HG02973 (cell line): ENCODE data around the gene POLE.
A peak's percentile ranks its signal among the peaks of the same experiment; 100 is the strongest.
"Not testable (repeated sequence)": the region's sequence is repeated elsewhere in the genome, so short reads cannot be mapped to it uniquely, and the experiment has no call there.

Experiments used
- ATAC-seq: cut with Tn5 transposase; IDR thresholded peaks from one replicate; pipeline ENCODE4 v1.9.1; 2021; ENCODE audit warnings: moderate library complexity; ENCODE audit not compliant: unreplicated experiment

Gene POLE

DNA sequence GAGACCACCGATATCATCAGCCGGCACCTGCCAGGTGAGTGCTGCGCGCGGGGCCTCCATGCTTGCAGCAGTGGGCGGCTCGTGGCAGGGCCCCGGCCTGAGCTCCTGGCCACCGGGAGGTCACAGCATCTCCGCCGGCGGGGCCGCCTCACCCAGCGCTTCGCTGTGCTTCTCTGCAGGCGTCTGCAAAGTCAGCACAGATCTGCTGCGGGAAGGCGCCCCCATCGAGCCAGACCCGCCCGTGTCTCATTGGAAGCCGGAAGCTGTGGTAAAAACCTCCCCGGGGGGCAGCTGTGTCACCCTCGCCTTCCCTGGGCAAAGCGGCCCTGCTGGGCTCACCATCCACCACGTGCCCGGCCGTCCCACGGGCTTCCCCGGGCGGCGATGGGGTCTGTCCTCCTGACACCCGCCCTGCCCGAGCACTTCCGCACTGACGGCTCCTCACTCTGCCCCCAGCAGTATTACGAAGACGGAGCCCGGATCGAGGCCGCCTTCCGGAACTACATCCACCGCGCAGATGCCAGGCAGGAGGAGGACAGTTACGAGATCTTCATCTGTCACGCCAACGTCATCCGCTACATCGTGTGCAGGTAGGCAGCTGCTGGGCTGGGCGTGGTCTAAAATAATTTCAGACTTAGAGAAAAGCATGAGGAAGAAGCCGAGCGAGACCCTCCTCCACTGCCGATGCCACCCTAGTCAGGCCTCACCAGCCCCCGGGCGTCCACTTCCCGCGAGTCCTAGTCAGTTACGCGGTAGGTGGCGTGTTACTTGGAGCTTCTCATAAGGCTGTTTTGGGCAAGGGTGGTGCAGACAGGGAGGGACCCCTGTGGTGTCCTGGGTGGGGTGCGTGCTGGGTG lies 30.6 kb upstream of the POLE start:
- no peak for ATAC-seq

DNA sequence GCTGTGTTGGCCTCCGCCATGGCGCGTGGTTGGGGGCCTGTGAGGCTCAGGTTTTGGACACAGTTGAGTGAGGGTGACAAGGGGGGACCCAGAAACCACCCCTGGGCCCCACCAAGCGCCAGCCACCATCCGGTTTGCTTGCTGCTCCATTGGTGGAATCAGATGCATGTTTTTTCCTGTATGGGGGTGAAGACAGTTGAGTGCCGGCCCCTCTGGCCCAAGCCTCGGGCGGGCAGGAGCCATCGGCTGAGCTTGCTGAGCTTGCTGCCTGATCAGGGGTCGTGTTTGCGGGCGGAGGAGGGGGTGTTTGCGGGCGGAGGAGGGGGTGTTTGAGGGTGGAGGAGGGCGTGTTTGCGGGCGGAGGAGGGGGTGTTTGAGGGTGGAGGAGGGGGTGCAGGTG lies 29.9 kb upstream of the POLE start:
- no peak for ATAC-seq

DNA sequence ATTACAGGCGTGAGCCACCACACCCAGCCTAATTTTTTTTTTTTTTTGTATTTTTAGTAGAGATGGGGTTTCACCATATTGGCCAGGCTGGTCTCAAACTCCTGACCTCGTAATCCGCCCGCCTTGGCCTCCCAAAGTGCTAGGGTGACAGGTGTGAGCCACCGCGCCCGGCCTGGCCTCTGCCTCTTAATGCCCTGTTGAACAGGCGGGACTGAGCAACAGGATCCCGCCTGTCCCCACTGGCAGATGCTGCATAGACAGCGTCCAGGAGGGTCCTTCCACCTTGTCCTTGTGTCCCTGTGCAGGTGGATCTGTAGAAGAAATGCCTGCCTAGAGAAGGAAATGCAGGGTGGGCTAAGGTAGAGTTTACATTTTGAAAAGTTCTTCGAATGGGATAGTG lies 29.2 kb upstream of the POLE start:
- no peak for ATAC-seq

DNA sequence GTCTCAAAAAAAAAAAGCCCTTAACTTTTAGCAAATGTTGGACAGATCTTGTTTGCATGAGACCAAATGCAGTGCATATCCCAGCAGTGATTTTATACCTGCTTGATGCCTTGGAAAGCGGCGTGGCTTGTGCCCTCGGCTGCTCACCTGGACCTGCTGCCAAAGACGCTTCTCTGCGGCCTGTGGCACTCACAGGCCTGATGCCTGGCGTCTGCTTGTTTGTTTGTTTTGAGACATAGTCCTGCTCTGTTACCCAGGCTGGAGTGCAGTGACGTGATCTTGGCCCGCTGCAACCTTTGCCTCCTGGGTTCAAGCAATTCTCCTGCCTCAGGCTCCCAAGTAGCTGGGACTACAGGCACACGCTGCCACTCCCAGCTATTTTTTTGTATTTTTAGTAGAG lies 28.7 kb upstream of the POLE start:
- no peak for ATAC-seq

DNA sequence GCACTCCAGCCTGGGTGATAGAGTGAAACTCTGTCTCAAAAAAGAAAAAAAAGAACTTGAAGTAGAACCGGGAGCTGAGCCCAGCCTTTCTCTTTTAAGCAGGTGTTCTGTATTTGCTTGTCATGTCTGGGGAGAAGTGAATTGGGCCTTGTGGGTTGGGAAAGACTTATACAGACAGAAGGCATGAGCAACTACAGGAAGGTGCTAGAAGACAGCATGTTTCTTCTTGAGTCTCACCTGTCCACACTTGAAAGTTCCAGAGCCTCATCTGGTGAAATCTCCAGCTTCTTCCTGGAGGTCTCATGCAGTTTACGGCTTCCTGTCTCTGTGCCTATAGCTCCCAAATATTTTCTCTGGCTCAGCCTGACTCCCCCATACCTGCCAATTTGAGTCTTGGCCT lies 26.0 kb upstream of the POLE start:
- ATAC-seq: no peak

DNA sequence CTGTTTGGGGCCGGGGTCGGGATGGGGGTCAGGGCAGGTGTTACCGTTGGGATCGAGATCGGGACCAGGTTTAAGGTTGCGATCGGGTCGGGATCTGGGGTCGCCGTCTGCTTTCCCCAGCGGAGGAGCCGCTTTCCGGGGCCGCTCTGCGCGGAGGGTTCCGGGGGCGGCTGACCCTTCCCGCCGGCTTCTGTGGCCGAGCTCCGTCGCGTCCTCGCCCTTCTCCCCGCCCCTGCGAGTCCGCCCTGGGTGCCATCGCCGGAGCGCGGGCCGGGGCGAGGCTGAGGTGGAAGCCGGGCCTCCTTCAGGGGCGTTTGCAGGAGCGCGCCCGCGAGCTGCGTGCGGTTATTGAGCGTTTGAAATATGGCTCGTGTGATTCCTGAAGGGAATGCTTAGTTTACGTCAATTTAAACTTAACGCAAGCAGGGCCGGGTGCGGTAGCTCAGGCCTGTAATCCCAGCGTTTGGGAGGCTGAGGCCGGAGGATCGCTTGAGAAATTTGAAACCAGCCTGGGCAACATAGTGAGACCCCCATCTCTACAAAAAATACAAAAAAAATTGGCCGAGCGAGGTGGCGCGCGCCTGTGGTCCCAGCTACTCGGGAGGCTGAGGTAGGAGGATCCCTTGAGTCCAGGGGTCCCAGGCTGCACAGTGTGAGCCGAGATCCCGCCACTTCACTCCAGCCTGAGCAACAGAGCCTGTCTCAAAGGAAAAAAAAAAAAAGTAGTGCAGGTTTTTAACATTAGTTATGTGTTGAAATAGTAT lies 24.1 kb upstream of the POLE start:
- no peak for ATAC-seq

DNA sequence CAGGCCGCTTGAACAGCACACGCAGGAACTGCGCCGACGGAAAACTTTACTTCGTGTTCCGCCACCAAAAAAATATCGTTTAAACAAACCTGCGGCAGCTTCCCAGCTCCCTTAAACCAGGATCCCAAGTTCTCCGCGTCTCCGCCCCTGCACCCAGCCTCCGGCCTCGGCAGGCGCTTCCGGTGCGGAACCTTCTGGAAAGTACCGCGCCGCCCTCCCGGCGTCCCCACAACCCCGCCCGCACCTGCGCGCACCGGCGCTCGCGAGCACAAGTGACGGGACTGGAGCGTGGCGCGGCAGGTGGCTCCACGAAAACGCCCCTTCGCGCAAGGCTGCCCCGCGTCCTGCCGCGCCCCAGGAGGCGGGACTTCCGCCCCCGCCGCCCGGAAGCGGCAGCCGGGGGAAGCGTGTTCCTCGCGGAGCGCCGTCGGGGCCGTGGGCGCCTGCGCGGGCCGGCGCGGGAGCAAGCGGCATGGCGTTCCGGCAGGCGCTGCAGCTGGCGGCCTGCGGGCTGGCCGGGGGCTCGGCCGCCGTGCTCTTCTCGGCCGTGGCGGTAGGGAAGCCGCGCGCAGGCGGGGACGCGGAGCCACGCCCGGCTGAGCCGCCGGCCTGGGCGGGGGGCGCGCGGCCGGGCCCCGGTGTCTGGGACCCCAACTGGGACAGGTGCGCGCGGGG lies 23.4 kb upstream of the POLE start, which contains the start of gene PGAM5:
PGAM5 (plus strand) TSS at position 438 of the 675 bp plus-strand sequence; CDS start at position 473, 35 bp downstream.
- ATAC-seq: peak; percentile 90

DNA sequence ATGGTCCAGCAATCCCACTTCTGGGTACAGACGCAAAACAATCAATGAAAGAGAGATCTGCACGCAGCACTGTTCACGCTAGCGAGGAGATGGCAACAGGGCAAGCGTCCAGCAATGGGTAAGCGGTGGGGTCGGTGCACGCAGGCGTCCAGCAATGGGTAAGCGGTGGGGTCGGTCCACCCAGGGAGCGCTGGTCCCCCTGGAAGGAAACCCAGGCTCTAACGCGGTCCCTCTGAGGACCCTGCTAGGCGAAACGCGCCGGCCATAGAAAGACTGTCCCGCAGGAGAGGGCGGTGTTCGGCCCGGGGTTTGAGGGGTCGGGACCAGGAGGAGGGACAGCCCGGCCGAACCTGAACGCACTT lies 22.9 kb upstream of the POLE start:
- peak; percentile 23 for ATAC-seq

DNA sequence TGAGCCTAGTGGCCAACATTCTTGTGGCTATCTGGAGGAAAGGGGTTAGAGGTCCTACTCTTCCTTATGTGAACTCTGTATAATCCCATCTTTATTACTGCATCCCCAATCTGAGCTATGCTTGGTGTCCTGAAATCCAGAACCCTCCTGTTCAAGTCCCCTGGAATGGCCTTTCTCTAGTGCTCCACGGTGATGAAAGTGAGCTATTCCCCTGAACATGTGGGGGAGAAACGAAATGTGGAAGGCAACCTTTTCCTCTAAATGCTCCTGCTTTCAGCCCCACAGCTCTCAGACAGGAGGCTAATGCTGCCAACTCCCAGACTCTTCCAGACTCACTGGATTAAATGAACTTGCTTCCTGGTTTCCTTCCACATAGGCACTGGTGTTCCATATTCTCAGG lies 21.0 kb upstream of the POLE start:
- no peak for ATAC-seq

DNA sequence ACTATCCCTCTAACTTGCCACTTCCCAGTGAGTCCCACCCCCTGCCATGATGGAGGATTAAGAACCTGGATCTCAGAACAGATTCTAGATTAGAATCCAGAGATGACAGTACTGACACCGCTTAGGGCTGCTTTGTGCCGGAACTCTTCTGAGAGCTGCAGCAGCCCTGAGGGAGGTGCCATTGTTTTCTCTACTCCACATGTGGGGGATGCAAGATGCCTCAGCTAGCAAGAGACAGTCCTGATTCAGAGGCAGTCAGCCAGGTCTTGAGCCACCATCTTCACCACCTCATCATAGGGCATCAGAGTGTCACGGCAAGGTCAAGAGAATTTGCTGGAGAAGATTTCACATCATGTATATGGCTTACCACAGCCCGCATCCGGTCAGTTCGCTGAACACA lies 20.1 kb upstream of the POLE start:
- ATAC-seq: no peak

DNA sequence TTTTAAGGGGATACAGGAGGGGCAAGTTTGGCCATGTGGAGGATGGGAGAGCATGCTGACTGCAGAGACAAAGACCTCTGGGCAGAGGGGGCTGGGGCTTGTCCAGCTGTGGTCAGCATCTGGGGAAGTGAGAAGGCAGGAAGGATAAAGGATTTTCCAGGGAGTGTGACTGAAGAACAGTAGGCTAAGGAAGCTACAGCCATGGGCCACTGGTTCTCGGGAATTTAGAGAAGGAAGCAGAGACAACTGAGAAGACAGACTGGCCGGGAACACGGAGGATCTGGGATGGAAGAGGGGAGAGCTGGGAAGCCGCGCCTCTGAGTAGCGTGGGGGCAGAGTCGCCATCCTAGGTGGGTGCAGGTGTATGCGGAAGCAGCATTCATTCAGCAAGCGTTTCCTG lies 16.5 kb upstream of the POLE start:
- ATAC-seq: no peak

DNA sequence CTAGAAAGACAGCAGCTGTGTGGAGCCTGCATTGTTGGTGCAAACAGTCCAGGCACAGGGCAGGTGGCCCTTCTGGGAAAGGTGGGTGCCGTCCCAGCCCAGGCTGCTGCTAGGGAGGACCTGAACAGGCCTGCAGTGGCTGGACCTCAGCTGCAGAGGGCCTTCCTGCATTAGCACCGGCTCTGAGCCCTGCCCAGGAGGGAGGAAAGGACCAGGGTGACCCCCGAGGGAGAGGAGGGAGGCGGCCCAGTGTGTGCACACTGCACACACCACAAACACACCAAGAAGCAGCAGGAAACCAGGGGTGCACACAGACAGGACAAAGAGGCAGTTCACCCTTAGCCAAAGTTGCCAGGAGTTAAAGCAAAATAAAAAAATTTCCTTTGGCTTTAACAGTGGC lies 15.5 kb upstream of the POLE start:
- ATAC-seq: no peak

DNA sequence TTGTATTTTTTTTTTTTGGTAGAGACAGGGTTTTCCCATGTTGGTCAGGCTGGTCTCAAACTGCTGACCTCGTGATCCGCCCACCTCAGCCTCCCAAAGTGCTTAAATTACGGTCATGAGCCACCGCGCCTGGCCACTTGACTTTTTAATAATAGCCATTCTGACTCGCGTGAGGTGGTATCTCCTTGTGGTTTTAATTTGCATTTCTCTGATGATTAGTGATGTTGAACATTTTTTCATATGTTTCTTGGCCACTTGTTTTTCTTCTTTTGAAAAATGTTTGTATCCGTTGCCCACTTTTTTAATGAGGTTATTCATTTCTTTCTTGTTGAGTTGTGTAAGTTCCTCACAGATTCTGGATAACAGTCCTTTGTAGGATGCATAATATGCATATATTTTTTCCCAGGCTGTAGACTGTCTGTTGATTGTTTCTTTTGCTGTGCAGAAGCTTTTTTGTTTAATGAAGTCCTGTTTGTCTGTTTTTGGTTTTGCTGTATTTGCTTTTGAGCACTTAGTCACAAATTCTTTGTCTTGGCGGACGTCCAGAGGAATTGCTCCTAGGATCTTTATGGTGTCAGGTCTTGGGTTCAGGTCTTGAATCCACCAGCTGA lies 13.2 kb upstream of the POLE start:
- no peak for ATAC-seq

DNA sequence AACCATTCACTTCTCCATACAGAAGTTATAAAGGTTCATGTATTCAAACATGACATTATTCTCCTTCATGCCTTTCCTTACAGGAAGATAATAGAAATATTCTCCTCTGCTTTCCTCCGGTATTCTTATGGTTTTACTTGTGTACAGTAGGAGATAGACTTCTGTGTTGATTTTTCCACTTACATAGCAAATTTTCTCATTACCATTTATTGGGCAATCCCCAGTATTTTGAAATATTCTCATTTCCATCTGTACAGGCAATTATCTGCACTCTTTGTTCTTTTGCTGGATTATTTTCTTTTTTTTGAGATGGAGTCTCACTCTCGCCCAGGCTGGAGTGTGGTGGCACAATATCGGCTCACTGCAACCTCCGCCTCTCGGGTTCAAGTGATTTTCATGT lies 11.2 kb upstream of the POLE start:
- no peak for ATAC-seq

DNA sequence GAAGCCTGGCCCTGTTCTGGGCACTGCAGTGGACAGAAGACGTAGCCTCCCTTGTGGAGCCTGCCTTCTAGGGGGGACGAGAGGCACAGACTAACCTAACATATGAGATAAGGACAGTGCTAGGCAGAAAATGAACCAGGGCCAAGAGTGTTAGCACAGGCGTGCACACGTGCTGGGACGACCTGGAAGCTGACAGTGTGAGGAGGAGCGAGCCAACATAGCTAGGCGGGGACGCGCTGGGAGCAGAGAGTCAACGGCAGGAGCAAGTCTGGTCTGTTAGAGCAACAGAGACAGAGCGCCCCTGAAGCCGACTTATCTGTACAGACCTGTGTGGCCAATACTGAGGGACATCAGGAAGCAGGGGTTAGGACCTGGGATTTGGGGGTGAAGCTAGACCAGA lies 8.3 kb upstream of the POLE start:
- ATAC-seq: no peak

DNA sequence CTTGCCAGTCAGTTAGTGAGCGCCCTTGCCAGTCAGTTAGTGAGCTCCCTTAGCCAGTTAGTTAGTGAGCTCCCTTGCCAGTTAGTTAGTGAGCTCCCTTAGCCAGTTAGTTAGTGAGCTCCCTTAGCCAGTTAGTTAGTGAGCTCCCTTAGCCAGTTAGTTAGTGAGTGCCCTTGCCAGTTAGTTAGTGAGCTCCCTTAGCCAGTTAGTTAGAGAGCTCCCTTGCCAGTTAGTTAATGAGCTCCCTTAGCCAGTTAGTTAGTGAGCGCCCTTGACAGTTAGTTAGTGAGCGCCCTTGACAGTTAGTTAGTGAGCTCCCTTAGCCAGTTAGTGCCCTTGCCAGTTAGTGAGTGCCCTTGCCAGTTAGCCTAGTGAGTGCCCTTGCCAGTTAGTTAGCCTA lies 7.7 kb upstream of the POLE start:
- not testable (repeated sequence) for ATAC-seq

DNA sequence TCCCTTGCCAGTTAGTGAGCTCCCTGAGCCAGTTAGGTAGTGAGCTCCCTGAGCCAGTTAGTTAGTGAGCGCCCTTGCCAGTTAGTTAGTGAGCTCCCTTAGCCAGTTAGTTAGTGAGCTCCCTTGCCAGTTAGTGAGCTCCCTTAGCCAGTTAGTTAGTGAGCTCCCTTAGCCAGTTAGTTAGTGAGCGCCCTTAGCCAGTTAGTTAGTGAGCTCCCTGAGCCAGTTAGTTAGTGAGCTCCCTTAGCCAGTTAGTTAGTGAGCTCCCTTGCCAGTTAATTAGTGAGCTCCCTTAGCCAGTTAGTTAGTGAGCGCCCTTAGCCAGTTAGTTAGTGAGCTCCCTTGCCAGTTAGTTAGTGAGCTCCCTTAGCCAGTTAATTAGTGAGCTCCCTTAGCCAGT lies 4.9 kb upstream of the POLE start:
- ATAC-seq: not testable (repeated sequence)

DNA sequence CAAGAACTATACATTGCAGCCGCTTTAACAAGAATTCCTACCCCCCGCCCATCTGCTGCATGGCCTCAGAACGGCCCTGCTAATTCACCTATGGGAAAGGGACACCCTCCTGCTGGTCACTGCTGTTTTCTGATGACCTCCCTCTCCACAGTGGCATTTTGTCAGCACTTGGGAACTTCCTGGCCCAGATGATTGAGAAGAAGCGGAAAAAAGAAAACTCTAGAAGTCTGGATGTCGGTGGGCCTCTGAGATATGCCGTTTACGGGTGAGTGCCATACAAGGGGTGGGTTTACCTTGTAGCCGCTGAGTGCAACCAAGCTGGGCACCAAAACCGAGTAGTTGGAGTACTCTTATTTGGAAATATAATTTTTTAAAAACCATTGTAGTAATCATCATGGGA lies 3.0 kb upstream of the POLE start:
- no peak for ATAC-seq

DNA sequence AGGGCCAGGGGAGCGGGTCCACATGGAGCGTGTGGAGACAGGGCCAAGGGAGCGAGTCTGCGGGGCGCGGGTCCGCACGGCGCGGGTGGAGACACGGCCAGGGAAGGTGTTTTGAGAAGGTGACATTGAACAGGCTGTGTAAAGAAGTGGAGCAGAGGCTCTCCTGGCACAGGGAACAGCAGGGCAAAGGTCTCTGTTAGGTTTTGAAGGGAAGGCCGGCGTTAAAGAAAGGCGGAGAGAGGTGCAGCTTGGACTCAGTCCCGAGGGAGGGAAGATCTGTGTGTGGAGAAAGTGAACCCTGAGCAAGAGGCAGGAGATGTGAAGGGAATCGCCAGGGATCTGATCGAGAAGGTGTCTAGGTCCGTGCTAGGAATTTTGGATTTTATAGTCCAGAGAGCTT lies 2.1 kb upstream of the POLE start:
- no peak for ATAC-seq

DNA sequence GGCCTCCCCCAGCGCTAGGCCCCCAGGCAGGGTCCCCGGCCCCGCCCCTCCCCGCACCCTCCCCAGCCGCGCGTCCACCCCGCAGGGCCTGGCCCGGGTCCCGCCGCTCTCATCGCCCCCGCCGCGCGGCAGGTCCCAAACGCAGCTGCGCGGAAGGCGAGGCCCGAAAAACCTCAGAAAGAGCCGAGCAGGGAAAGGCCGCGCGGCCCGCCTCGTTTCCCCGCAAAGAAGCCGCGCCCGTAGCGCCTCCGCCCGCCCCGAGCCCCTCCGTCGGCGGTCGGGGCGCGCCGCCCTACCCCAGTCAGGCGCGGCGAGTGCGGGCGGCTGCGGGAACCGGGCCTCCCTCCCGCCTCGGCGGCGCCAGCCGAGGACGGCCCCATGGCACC lies 324 bp downstream of the POLE start:
- peak; percentile 14 for ATAC-seq

DNA sequence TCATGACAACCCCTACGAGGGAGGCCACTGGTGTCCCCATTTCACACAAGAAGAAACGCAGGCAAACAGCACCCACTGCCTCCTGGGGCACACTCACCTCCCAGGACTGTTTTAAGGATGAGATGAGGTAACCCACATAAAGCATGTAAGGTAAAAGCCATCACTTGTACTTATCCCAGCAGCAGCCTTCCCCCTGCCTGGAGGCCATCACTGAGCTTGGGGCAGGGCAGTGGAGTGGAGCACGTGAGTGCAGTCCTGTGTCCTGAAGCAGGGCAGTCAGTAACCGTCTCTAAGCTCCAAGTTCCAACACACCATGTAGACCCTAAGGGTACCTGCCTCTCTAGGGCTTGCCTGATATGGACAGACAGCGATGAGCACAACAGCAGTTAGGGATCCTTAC lies 1.7 kb downstream of the POLE start:
- ATAC-seq: no peak
